ENCODE data around the gene DNMT3A. TPM values are rescaled to one million over a fixed set of nuclear protein-coding genes. Genes with fewer than 3 reads are reported as not detected.

Gene DNMT3A
- polyA plus RNA-seq, 3 donors: 70.3 to 74.3 (median 70.4) TPM

GRCh38 chr2:25347846-25348245 lies 6.1 kb upstream of the DNMT3A start:
- no peak for DNase-seq (ENCODE audit: low read depth in 3 of 3, low spot score in 2 of 3)

GRCh38 chr2:25347205-25347815 lies 5.6 kb upstream of the DNMT3A start:
- DNase-seq (ENCODE audit: low read depth in 3 of 3, low spot score in 2 of 3): no peak

GRCh38 chr2:25343187-25343825 lies 1.6 kb upstream of the DNMT3A start:
- DNase-seq (ENCODE audit: low read depth in 3 of 3, low spot score in 2 of 3): no peak

- DNase-seq (ENCODE audit: low read depth in 3 of 3, low spot score in 2 of 3): peak; percentile 56 to 72 (median 68)
Observed at GRCh38 chr2:25342372-25343186, 854 bp upstream of the DNMT3A start.

GRCh38 chr2:25341011-25341727 lies 556 bp downstream of the DNMT3A start:
- no peak for DNase-seq (ENCODE audit: low read depth in 3 of 3, low spot score in 2 of 3)

- DNase-seq (ENCODE audit: low read depth in 3 of 3, low spot score in 2 of 3): no peak
Observed at GRCh38 chr2:25340181-25340921, 1.4 kb downstream of the DNMT3A start.

GRCh38 chr2:25339791-25340180 lies 1.9 kb downstream of the DNMT3A start:
- no peak for DNase-seq (ENCODE audit: low read depth in 3 of 3, low spot score in 2 of 3)

- no peak for DNase-seq (ENCODE audit: low read depth in 3 of 3, low spot score in 2 of 3)
Observed at GRCh38 chr2:25339211-25339674, 2.5 kb downstream of the DNMT3A start.

- DNase-seq (ENCODE audit: low read depth in 3 of 3, low spot score in 2 of 3): no peak
Observed at GRCh38 chr2:25338401-25338800, 3.3 kb downstream of the DNMT3A start.

- DNase-seq (ENCODE audit: low read depth in 3 of 3, low spot score in 2 of 3): no peak
Observed at GRCh38 chr2:25337891-25338290, 3.8 kb downstream of the DNMT3A start.

- no peak for DNase-seq (ENCODE audit: low read depth in 3 of 3, low spot score in 2 of 3)
Observed at GRCh38 chr2:25337276-25337675, 4.4 kb downstream of the DNMT3A start.

- DNase-seq (ENCODE audit: low read depth in 3 of 3, low spot score in 2 of 3): no peak
Observed at GRCh38 chr2:25336383-25336841, 5.3 kb downstream of the DNMT3A start.

GRCh38 chr2:25335971-25336370 lies 5.8 kb downstream of the DNMT3A start:
- DNase-seq (ENCODE audit: low read depth in 3 of 3, low spot score in 2 of 3): no peak

GRCh38 chr2:25335204-25335603 lies 6.5 kb downstream of the DNMT3A start:
- no peak for DNase-seq (ENCODE audit: low read depth in 3 of 3, low spot score in 2 of 3)

- no peak for DNase-seq (ENCODE audit: low read depth in 3 of 3, low spot score in 2 of 3)
Observed at GRCh38 chr2:25334482-25334881, 7.2 kb downstream of the DNMT3A start.

- DNase-seq (ENCODE audit: low read depth in 3 of 3, low spot score in 2 of 3): no peak
Observed at GRCh38 chr2:25333981-25334380, 7.7 kb downstream of the DNMT3A start.

- DNase-seq (ENCODE audit: low read depth in 3 of 3, low spot score in 2 of 3): no peak
Observed at GRCh38 chr2:25332571-25332970, 9.2 kb downstream of the DNMT3A start.

- DNase-seq (ENCODE audit: low read depth in 3 of 3, low spot score in 2 of 3): no peak
Observed at GRCh38 chr2:25331686-25332365, 9.9 kb downstream of the DNMT3A start.

- no peak for DNase-seq (ENCODE audit: low read depth in 3 of 3, low spot score in 2 of 3)
Observed at GRCh38 chr2:25330937-25331336, 10.8 kb downstream of the DNMT3A start.

- DNase-seq (ENCODE audit: low read depth in 3 of 3, low spot score in 2 of 3): no peak
Observed at GRCh38 chr2:25330273-25330672, 11.5 kb downstream of the DNMT3A start.

Measured in right renal cortex interstitium (tissue), 3 donors.